ENCODE data around the gene SRL.
A peak's percentile ranks its signal among the peaks of the same experiment; 100 is the strongest.

The SRL gene

DNA sequence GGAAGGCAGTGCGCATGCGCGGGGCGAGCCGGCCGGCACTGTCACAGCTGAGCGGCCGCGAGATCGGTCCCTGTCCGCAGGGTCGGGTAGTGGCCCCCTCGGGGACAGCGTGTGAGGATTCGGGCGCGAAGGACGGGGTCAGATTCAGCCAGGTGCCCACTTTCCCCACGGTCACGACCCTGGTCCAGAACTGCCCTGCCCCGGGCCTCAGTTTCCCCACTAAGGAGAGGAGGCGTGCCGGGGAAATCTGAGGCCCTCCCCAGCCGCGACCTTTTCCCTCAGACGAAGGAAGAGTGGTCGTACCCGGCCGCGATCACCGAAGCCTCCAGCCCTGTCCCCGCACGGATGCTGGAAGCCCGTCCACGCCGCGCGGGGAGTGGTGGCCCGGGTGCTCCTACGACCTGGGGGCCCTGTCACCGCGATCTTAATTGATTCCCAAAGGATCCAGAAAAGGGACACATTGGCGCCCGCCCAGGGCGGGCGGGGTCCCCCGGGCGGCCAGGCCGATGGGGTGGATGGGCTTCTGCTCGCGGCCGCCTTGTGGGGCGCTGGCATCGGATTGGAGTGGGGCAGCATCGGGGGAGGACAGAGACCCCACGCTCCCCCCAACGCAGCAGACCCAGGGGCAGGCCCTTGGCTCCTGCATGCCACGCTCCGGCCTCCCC, 57.7 kb downstream of the SRL start:
- no peak for TF ChIP-seq CTCF (IDR thresholded peaks at IDR 0.05; ENCODE audit: low read depth, low read length)
- no peak for DNase-seq (ENCODE audit: extremely low read depth, low read depth)

DNA sequence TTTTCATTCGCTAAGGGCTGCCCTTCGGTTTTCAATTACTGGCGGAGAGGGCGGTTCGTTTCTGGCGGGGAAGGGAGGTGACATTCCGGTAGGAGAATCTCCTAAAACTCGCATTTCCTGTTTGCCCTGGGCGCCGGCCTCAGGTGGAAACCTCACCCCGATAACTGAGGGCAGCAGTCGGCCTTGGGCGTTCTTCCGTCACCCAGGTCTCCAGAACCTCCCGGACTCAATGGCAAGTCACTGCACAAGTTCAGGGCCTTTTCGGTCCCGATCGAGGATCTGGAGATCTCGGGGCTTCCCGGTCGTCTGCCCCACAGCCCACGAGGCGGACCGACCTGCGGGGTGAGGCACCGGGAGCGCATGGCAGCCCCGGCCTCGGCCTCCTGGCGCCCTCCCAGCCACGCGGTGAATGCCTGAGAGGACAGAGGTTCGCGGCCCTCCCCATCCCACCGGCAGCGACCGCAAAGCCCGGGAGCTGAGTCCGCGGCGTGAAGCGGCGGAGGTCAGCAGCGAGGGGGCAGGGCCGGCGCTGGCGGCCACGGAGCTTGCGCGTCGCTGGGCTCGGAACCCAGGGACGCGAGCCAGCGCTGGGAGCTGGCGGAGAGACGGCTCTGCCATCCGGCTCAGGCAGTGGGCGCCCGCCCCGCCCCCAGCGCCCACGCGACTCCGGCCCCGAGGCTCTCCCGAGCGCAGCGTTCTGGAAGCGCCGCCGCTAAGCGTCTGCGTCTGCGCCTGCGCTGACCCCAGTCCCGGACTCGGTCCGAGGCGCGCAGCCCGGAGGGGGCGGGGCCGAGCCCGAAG, 58.4 kb downstream of the SRL start:
- TF ChIP-seq CTCF (IDR thresholded peaks at IDR 0.05; ENCODE audit: low read depth, low read length), result no peak
- DNase-seq (ENCODE audit: extremely low read depth, low read depth), result peak; percentile 89

DNA sequence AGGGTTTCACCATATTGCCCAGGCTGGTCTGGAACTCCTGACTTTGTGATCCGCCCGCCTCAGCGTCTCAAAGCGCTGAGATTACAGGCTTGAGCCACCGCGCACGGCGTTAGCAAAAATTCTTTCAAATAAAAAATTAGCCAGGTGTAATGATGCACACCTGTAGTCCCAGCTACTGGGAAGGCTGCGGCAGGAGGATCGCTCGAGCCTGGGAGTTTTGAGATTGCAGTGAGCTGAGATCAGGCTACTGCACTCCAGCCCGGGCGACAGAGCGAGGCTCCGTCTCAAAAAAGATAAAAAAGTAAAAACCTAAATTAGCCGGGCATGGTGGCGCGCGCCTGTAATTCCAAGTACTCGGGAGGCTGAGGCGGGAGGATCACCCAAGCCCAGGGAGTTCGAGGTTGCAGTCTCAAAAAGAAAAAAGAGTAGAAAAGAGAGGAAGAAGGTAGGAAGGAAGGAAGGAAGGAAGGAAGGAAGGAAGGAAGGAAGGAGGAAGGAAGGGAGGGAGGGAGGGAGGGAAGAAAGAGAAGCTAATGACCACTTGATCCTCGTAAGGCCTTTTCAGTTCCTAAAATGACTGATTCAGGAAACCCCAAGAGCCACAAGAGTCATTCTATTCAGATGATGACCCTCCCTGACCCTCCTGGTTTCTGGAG, 59.2 kb downstream of the SRL start:
- no peak for TF ChIP-seq CTCF (IDR thresholded peaks at IDR 0.05; ENCODE audit: low read depth, low read length)
- DNase-seq (ENCODE audit: extremely low read depth, low read depth), result no peak

GRCh38 chr16:4180511-4180910, 61.4 kb downstream of the SRL start:
- no peak for DNase-seq (ENCODE audit: extremely low read depth, low read depth)
- TF ChIP-seq CTCF (IDR thresholded peaks at IDR 0.05; ENCODE audit: low read depth, low read length), result no peak

DNA sequence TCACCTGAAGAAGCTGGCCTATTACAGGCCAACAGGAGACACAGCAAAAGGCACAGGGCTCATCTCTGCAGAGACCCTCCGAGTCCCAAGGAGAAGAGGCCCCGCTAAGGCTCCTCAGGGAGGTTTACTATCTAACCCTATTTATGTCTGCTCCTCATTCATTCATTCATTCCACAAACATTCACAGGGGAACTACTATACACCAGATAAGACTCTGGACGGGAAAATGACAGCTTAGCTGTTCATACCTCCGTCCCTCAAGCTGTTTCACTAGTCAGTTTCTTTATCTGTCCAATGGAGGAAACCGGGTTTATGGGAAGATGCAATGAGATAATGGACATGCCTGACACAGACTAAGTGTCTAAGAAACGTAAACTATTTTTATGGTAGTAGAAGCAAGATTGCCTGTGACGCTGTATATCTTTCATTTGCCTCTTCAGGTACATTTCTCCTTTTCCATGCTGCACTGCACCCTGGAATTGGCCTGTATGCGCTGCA, 62.1 kb downstream of the SRL start:
- TF ChIP-seq CTCF (IDR thresholded peaks at IDR 0.05; ENCODE audit: low read depth, low read length), result no peak
- no peak for DNase-seq (ENCODE audit: extremely low read depth, low read depth)

GRCh38 chr16:4179020-4179419, 62.9 kb downstream of the SRL start:
- DNase-seq (ENCODE audit: extremely low read depth, low read depth), result no peak
- no peak for TF ChIP-seq CTCF (IDR thresholded peaks at IDR 0.05; ENCODE audit: low read depth, low read length)

Measured in AG09319 (cell line).